IMR-90 (cell line): Measurements from ENCODE around the gene WDFY2. TPM values are rescaled to one million over a fixed set of nuclear protein-coding genes. Genes with fewer than 3 reads are reported as not detected.

Source experiments
- ATAC-seq: fragments of 200-7000 bp; cut with Tn5 transposase; 2 replicates; pipeline ENCODE4 v1.9.1; 2020; ENCODE audit warnings: low read depth, mild to moderate bottlenecking, moderate library complexity
- BruUV-seq: library from RNA; stranded (reverse); fragments of 400-500 nt; replicated peaks from 2 replicates; lab custom pipeline; 2021; lab: Mats Ljungman, UMichigan
- CTCF ChIA-PET: fragments of 300-600 bp; formaldehyde crosslinking; extraction: SDS; loops from one replicate; lab custom pipeline; 2021; ENCODE audit warnings: antibody characterized with exemption; lab: Yijun Ruan, JAX
- POLR2A ChIA-PET: fragments of 300-600 bp; sonication (Branson Sonifier 250); formaldehyde crosslinking; loops from one replicate; lab custom pipeline; 2022; ENCODE audit warnings: antibody characterized with exemption; ENCODE audit not compliant: unreplicated experiment; lab: Charles Lee
- DNase-seq: peaks from one replicate; pipeline ENCODE4 v3.0.0; 2013
- H2AFZ ChIP-seq: replicated peaks from 2 replicates; pipeline ENCODE3; 2013; ENCODE audit warnings: low read length, mild to moderate bottlenecking; ENCODE audit not compliant: poor library complexity
- H2AK5ac ChIP-seq: 2 replicates; pipeline ENCODE4 v1.6.1; 2013; ENCODE audit warnings: low read depth, low read length, inconsistent platforms
- H2AK9ac ChIP-seq: replicated peaks from 2 replicates; pipeline ENCODE3; 2013; ENCODE audit warnings: mild to moderate bottlenecking, low read depth, low read length, moderate library complexity; ENCODE audit not compliant: poor library complexity
- H2BK120ac ChIP-seq: 2 replicates; pipeline ENCODE4 v1.6.1; 2013; ENCODE audit warnings: low read depth, low read length, inconsistent platforms
- H2BK15ac ChIP-seq: 3 replicates; pipeline ENCODE4 v1.6.1; 2013; ENCODE audit warnings: low read depth, low read length, inconsistent platforms
- H2BK20ac ChIP-seq: 2 replicates; pipeline ENCODE4 v1.6.1; 2013; ENCODE audit warnings: low read depth, mild to moderate bottlenecking, inconsistent platforms, low read length, moderate library complexity
- H2BK5ac ChIP-seq: 2 replicates; pipeline ENCODE4 v1.6.1; 2013; ENCODE audit warnings: mild to moderate bottlenecking, low read depth, low read length, inconsistent platforms; ENCODE audit not compliant: poor library complexity, severe bottlenecking
- H3K14ac ChIP-seq: replicated peaks from 2 replicates; pipeline ENCODE4 v1.6.1; 2013; ENCODE audit warnings: low read depth, low read length, inconsistent platforms
- H3K18ac ChIP-seq: 2 replicates; pipeline ENCODE4 v1.6.1; 2013; ENCODE audit warnings: low read depth, low read length, control low read depth
- H3K23ac ChIP-seq: 2 replicates; pipeline ENCODE4 v1.6.1; 2013; ENCODE audit warnings: low read depth, low read length, inconsistent platforms
- H3K27ac ChIP-seq: 2 replicates; pipeline ENCODE4 v1.5.1; 2013; ENCODE audit warnings: mild to moderate bottlenecking, control low read depth, low read length; ENCODE audit not compliant: insufficient read depth
- H3K27me3 ChIP-seq: 2 replicates; pipeline ENCODE4 v1.6.1; 2013; ENCODE audit warnings: low read length; ENCODE audit not compliant: control insufficient read depth, insufficient read depth
- H3K36me3 ChIP-seq: 2 replicates; pipeline ENCODE4 v1.6.1; 2013; ENCODE audit warnings: low read length, mixed read lengths; ENCODE audit not compliant: control insufficient read depth, insufficient read depth
- H3K4ac ChIP-seq: 2 replicates; pipeline ENCODE4 v1.6.1; 2013; ENCODE audit warnings: low read depth, low read length, inconsistent platforms
- H3K4me1 ChIP-seq: 2 replicates; pipeline ENCODE4 v1.6.1; 2013; ENCODE audit warnings: low read length, mixed read lengths; ENCODE audit not compliant: control insufficient read depth, insufficient read depth
- H3K4me2 ChIP-seq: 2 replicates; pipeline ENCODE4 v1.6.1; 2013; ENCODE audit warnings: low read depth, mild to moderate bottlenecking, control low read depth, low read length, moderate library complexity
- H3K4me3 ChIP-seq: 2 replicates; pipeline ENCODE4 v1.5.1; 2013; ENCODE audit warnings: low read depth, mild to moderate bottlenecking, control low read depth, low read length, moderate library complexity; ENCODE audit not compliant: insufficient read depth
- H3K56ac ChIP-seq: 2 replicates; pipeline ENCODE4 v1.6.1; 2013; ENCODE audit warnings: low read length, inconsistent platforms; ENCODE audit not compliant: insufficient read depth; ENCODE audit errors: extremely low read depth
- H3K79me1 ChIP-seq, 2 experiments: 2 replicates each; pipeline ENCODE4 v1.6.1; 2013; ENCODE audit warnings: low read length in 2 of 2, inconsistent platforms in 1 of 2, low read depth in 1 of 2
- H3K9ac ChIP-seq: 2 replicates; pipeline ENCODE4 v1.6.1; 2013; ENCODE audit warnings: low read depth, low read length, control low read depth
- H3K9me1 ChIP-seq: 2 replicates; pipeline ENCODE4 v1.6.1; 2013; ENCODE audit warnings: low read length, inconsistent platforms; ENCODE audit not compliant: insufficient read depth
- H3K9me3 ChIP-seq: 2 replicates; pipeline ENCODE4 v1.6.1; 2013; ENCODE audit warnings: low read length; ENCODE audit not compliant: control insufficient read depth, insufficient read depth
- H4K20me1 ChIP-seq: 2 replicates; pipeline ENCODE4 v1.6.1; 2013; ENCODE audit warnings: low read length, inconsistent platforms; ENCODE audit not compliant: insufficient read depth
- H4K5ac ChIP-seq: 2 replicates; pipeline ENCODE4 v1.6.1; 2013; ENCODE audit warnings: mild to moderate bottlenecking, low read depth, low read length, control low read depth
- H4K8ac ChIP-seq, 2 experiments: 2 replicates each; pipeline ENCODE4 v1.6.1; 2013; ENCODE audit warnings: low read depth in 2 of 2, low read length in 2 of 2, control low read depth in 1 of 2, inconsistent platforms in 1 of 2
- H4K91ac ChIP-seq: 2 replicates; pipeline ENCODE4 v1.6.1; 2013; ENCODE audit warnings: low read depth, low read length, inconsistent platforms; ENCODE audit not compliant: insufficient read depth
- BHLHE40 ChIP-seq: fragments of 150-350 bp; IDR thresholded peaks from 2 replicates; pipeline ENCODE4 v1.6.1; 2016; ENCODE audit warnings: mild to moderate bottlenecking, low read depth, low read length
- CEBPB ChIP-seq: IDR thresholded peaks from 2 replicates; pipeline ENCODE4 v1.6.1; 2012; ENCODE audit warnings: low read depth, low read length, improper control_type of control experiment
- CTCF ChIP-seq: conservative IDR thresholded peaks from 2 replicates; pipeline ENCODE4 v1.5.1; 2012; ENCODE audit warnings: mild to moderate bottlenecking, low read depth, low read length, improper control_type of control experiment
- FOS ChIP-seq: fragments of 150-350 bp; IDR thresholded peaks from 2 replicates; pipeline ENCODE4 v1.6.1; 2016; ENCODE audit warnings: low read depth, low read length
- MAFK ChIP-seq: IDR thresholded peaks from 2 replicates; pipeline ENCODE4 v1.6.1; 2012; ENCODE audit warnings: low read depth, low read length, improper control_type of control experiment
- MAZ ChIP-seq: IDR thresholded peaks from 2 replicates; pipeline ENCODE4 v1.6.1; 2012; ENCODE audit warnings: low read depth, mild to moderate bottlenecking, low read length, improper control_type of control experiment, moderate library complexity, borderline replicate concordance
- POLR2A ChIP-seq: IDR thresholded peaks from 2 replicates; pipeline ENCODE4 v1.6.1; 2012; ENCODE audit warnings: mild to moderate bottlenecking, low read depth, low read length
- RAD21 ChIP-seq: IDR thresholded peaks from 2 replicates; pipeline ENCODE4 v1.6.1; 2012; ENCODE audit warnings: low read length, improper control_type of control experiment
- RCOR1 ChIP-seq: IDR thresholded peaks from 2 replicates; pipeline ENCODE4 v1.6.1; 2012; ENCODE audit warnings: mild to moderate bottlenecking, low read length, improper control_type of control experiment; ENCODE audit not compliant: insufficient replicate concordance
- RFX5 ChIP-seq: IDR thresholded peaks from 2 replicates; pipeline ENCODE4 v1.8.0; 2012; ENCODE audit warnings: low read depth, mild to moderate bottlenecking, low read length, moderate library complexity
- SMC3 ChIP-seq: fragments of 150-350 bp; IDR thresholded peaks from 2 replicates; pipeline ENCODE4 v1.6.1; 2016; ENCODE audit warnings: low read depth, mild to moderate bottlenecking, antibody characterized with exemption, low read length, moderate library complexity
- WGBS, 2 experiments: methylation state at CpG; one replicate each; pipeline versions ENCODE4 v1.1.5 to v1.1.7; 2013; ENCODE audit warnings: missing lambda C conversion rate in 2 of 2; ENCODE audit not compliant: insufficient read length in 1 of 2; ENCODE audit errors: extremely low coverage in 2 of 2; 5-methylcytosine and 5-hydroxymethylcytosine counted together
- dilution Hi-C: fragments of 300-500 bp; cut with HindIII; formaldehyde crosslinking; loops from one replicate; pipeline ENCODE4 v1.14.3; 2018; ENCODE audit warnings: low sequenced_read_pairs; ENCODE audit not compliant: unreplicated experiment
- in situ Hi-C: fragments of 300-500 bp; cut with MboI; formaldehyde crosslinking; loops from 3 replicates; pipeline ENCODE4 v1.14.3; 2019; ENCODE audit warnings: low sequenced_read_pairs, inconsistent platforms, mixed read lengths
- intact Hi-C: fragments of 100-400 bp; cut with micrococcal nuclease; formaldehyde crosslinking; loops from 2 replicates; pipeline ENCODE4 v1.10.0; 2022
- polyA plus RNA-seq, 3 experiments: library from polyadenylated mRNA; depleted of rRNA; stranded (reverse); fragments of >200 nt; gene quantifications; 2 replicates each; pipeline ENCODE4 v1.2.3, GENCODE V29; 2012; ENCODE audit warnings: low replicate concordance in 1 of 3
- total RNA-seq: library from RNA; depleted of rRNA; stranded (reverse); fragments of >200 nt; gene quantifications from 2 replicates; pipeline ENCODE4 v1.2.3, GENCODE V29; 2012

WDFY2 gene
- total and polyA plus RNA-seq, 2 of the 4 experiments (the other 2 are of a cell fraction), result 4.3 to 5.4 TPM

- no CpG with 5 or more reads among the region's 1 CpG for WGBS, 2 experiments
- DNase-seq (peak; percentile 95), ATAC-seq (peak; percentile 81)
- Histone ChIP-seq H4K5ac (0 out of 2 replicates have a peak overlapping the region, but pooled peaks have one; percentile 46), H2BK20ac (peak overlapping the region; percentile 55; the same call in 1 of the 2 replicates), H3K27ac (no peak overlapping the region), H3K14ac (no peak overlapping the region), H3K23ac (no peak overlapping the region), H3K79me1 (peaks cover 18 to 62% of the 10 kb centered on the region in 2 experiments), H2BK15ac (peak overlapping the region; percentile 62; the same call in 2 of the 3 replicates), H3K4me2 (peak overlapping the region; percentile 86; the same call in 1 of the 2 replicates), H3K4me3 (no peak overlapping the region), H3K4ac (no peak overlapping the region), H3K18ac (peak overlapping the region; percentile 66; the same call in 1 of the 2 replicates), H4K91ac (no peak overlapping the region), H4K20me1 (peaks cover 7% of the 10 kb centered on the region; the same call in 1 of the 2 replicates), H2AK9ac (no peak overlapping the region), H3K36me3 (no peaks in the 10 kb centered on the region), H3K9me3 (no peaks in the 10 kb centered on the region), H2BK5ac (peak overlapping the region; percentile 98), H3K27me3 (no peaks in the 10 kb centered on the region), H2AFZ (no peak overlapping the region), H3K56ac (no peak overlapping the region), H3K4me1 (peaks cover 15% of the 10 kb centered on the region), H3K9me1 (peaks cover 11% of the 10 kb centered on the region), H3K9ac (no peak overlapping the region), H4K8ac (peak overlapping the region; percentile 32 to 96; a peak in 3 of 4 replicates), H2BK120ac (peak overlapping the region; percentile 80; the same call in 1 of the 2 replicates), H2AK5ac (no peak overlapping the region)
- BruUV-seq, result no TSS peak
- intact Hi-C loops (loop anchor here (1.0 to 2.0 kb wide), 3 partner anchors 59 to 191 kb away; partner anchors contain the start of gene INTS6), dilution Hi-C loops (no loop called here), in situ Hi-C loops (no loop called here)
- TF ChIP-seq RCOR1 (no peak), CEBPB (peak; percentile 46; the same call in 1 of the 2 replicates), BHLHE40 (no peak), POLR2A (peak; percentile 26; the same call in 1 of the 2 replicates), MAZ (no peak), RAD21 (peak; percentile 19; the same call in 1 of the 2 replicates), FOS (peak; percentile 31; the same call in 1 of the 2 replicates), SMC3 (0 out of 2 replicates have a peak, but pooled peaks have one; percentile 9), MAFK (peak; percentile 30; the same call in 1 of the 2 replicates), RFX5 (no peak), CTCF (no peak)
- ChIA-PET CTCF (interaction anchor here (0.5 to 0.6 kb wide), 2 partner anchors 40 to 496 kb away, joined by 3 to 7 read pairs; no protein-coding TSS in a partner anchor), POLR2A (no interaction called here)
Observed at GRCh38 chr13:51643882-51644281, 59.6 kb downstream of the WDFY2 start.
